Fibroblast of the aortic adventitia (primary cell): Measurements from ENCODE around the gene ARMCX4. TPM values are rescaled to one million over a fixed set of nuclear protein-coding genes. Genes with fewer than 3 reads are reported as not detected.

Experiments
- DNase-seq: peaks from one replicate; pipeline ENCODE4 v3.0.0-alpha.2; 2010; ENCODE audit warnings: low read depth
- H3K4me3 ChIP-seq: 2 replicates; pipeline ENCODE4 v1.5.1; 2011; ENCODE audit warnings: low read depth, mild to moderate bottlenecking, control low read depth, low read length, moderate library complexity
- CTCF ChIP-seq: IDR thresholded peaks from 2 replicates; pipeline ENCODE4 v1.5.1; 2011; ENCODE audit warnings: mild to moderate bottlenecking, low read length, control low read depth, inconsistent platforms; ENCODE audit not compliant: insufficient read depth
- total RNA-seq: library from RNA; depleted of rRNA; stranded (reverse); fragments of >200 nt; gene quantifications from 2 replicates; pipeline ENCODE4 v1.2.3, GENCODE V29; 2012; ENCODE audit warnings: low replicate concordance

ARMCX4 gene
- total RNA-seq, 1 donor = 4.0 TPM

- peak; percentile 54 for DNase-seq
- peak; percentile 56 for TF ChIP-seq CTCF
- no peak overlapping the region for H3K4me3 ChIP-seq
Measured at GRCh38 chrX:101462892-101463291, 22.4 kb upstream of the ARMCX4 start.

DNA sequence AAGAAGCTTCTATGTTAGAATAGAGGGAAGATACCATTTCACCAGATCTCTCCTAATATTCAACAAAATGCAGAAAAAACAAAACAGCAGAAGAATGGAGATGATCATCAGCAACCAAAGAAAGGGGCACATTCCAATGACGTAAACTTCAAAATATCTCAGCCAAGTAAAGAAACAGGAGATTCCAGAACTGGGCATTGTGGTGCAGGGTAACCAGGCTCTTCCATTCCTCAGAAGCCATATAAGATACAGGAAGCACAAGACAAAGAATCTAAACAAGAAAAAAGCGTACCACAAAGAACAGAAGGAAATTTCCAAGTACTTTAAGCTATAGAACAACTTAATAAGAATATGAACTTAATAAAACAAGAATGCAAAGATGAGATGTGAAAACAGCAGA is 6.9 kb upstream of the ARMCX4 start:
- DNase-seq = no peak
- no peak overlapping the region for H3K4me3 ChIP-seq
- TF ChIP-seq CTCF = no peak

DNA sequence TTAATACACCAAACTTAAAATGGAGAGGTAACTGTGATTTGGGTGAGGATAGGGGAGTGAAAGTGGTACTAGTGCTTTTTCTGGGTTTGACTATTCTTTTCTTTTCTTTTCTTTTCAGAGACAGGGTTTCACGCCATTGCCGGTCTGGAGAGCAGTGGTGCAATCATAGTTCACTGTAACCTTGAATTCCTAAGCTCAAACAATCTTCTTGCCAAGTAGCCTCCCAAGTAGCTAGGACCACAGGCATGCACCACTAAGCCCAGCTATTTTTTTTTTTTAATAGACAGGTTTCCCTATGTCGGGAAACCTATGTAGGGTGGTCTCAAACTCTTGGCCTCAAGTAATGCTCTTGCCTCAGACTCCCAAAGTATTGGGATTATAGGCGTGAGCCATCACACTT is 3.0 kb upstream of the ARMCX4 start:
- TF ChIP-seq CTCF = no peak
- no peak overlapping the region for H3K4me3 ChIP-seq
- peak; percentile 24 for DNase-seq

DNA sequence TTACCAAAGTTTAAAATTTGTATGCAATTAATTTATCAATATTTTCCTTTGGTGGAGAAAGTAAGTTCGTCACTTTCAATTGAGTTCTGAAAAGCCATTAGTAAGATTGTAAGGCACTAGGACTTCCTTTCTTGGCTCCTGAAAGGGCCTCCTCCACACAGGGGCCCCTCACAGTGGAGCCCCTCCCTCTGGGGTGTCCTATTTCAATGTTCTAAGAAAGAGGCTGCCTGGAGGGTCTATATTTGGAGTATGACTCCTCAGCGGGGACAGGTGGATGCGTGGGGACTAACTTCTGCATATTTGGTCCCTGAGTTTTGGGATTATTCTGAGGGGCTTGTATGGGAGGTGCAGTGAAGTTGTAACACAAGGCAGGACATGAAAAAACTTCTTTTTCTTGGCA is 1.6 kb upstream of the ARMCX4 start:
- H3K4me3 ChIP-seq = no peak overlapping the region
- no peak for DNase-seq

DNA sequence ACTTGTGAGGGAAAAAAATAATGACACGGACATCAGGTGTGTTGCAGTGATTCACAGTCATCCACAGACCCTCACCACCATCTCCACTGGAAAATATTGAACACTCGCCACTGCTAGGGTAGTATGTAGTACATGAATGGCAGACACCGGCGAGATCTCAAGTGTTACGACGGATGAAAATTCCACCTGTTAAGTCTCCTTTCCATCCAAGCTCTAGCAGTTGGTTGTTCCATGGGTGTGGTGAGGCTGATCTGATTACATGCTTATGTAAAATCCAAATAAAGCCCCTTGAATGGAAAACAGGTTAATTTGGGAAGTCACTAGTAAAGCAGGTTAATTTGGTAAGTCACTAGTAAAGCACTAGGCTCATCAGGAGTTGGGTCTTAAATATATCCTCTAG is 1.1 kb upstream of the ARMCX4 start:
- H3K4me3 ChIP-seq = no peak overlapping the region
- no peak for DNase-seq
- TF ChIP-seq CTCF = no peak

More for the DNA sequence above, 1.6 kb upstream of the ARMCX4 start:
- no peak for TF ChIP-seq CTCF

GRCh38 chrX:101488796-101489195 is 3.5 kb downstream of the ARMCX4 start:
- no peak for TF ChIP-seq CTCF
- no peak for DNase-seq
- no peak overlapping the region for H3K4me3 ChIP-seq

- DNase-seq = no peak
Measured at GRCh38 chrX:101491943-101492342, 6.7 kb downstream of the ARMCX4 start.

More at GRCh38 chrX:101491943-101492342, 6.7 kb downstream of the ARMCX4 start:
- no peak for TF ChIP-seq CTCF
- no peak overlapping the region for H3K4me3 ChIP-seq
